C4-2B (cell line): Measurements from ENCODE around the gene BANF2.
A peak's percentile ranks its signal among the peaks of the same experiment; 100 is the strongest.

Source experiments
- H3K27ac ChIP-seq: fragments of 450-650 bp; 2 replicates; pipeline ENCODE4 v1.5.1; 2017
- CTCF ChIP-seq: fragments of 450-650 bp; conservative IDR thresholded peaks from 2 replicates; pipeline ENCODE4 v1.5.1; 2017; ENCODE audit warnings: mild to moderate bottlenecking
- ZFX ChIP-seq: fragments of 450-650 bp; IDR thresholded peaks from 2 replicates; pipeline ENCODE4 v1.6.1; 2017

Gene BANF2

GRCh38 chr20:17699931-17700351 is at the start of gene BANF2:
BANF2 (plus strand) TSS chr20:17699966; CDS start chr20:17725026, 25,060 bp downstream.
- H3K27ac ChIP-seq: no peak within 1 kb of the TSS
- TF ChIP-seq ZFX (no peak), CTCF (no peak)

- TF ChIP-seq CTCF: no peak
- TF ChIP-seq ZFX: no peak
- no peak overlapping the region for H3K27ac ChIP-seq
Measured at GRCh38 chr20:17650301-17651128, 49.3 kb upstream of the BANF2 start.

- H3K27ac ChIP-seq: no peak overlapping the region
- TF ChIP-seq CTCF (no peak), ZFX (no peak)
Measured at GRCh38 chr20:17651129-17651759, 48.5 kb upstream of the BANF2 start.

GRCh38 chr20:17651760-17652388 is 47.9 kb upstream of the BANF2 start:
- TF ChIP-seq ZFX (no peak), CTCF (peak; percentile 28)
- no peak overlapping the region for H3K27ac ChIP-seq

- TF ChIP-seq CTCF: no peak
- no peak for TF ChIP-seq ZFX
- H3K27ac ChIP-seq: no peak overlapping the region
Measured at GRCh38 chr20:17652411-17652810, 47.4 kb upstream of the BANF2 start.

- no peak for TF ChIP-seq ZFX
- no peak for TF ChIP-seq CTCF
- no peak overlapping the region for H3K27ac ChIP-seq
Measured at GRCh38 chr20:17653835-17654648, 45.7 kb upstream of the BANF2 start.
